DMS53 (cell line): ENCODE results near the gene SLC41A1.

Source experiments
- DNase-seq: peaks from one replicate; lab custom pipeline; 2025; lab: John Stamatoyannopoulos, UW

SLC41A1 gene

DNA sequence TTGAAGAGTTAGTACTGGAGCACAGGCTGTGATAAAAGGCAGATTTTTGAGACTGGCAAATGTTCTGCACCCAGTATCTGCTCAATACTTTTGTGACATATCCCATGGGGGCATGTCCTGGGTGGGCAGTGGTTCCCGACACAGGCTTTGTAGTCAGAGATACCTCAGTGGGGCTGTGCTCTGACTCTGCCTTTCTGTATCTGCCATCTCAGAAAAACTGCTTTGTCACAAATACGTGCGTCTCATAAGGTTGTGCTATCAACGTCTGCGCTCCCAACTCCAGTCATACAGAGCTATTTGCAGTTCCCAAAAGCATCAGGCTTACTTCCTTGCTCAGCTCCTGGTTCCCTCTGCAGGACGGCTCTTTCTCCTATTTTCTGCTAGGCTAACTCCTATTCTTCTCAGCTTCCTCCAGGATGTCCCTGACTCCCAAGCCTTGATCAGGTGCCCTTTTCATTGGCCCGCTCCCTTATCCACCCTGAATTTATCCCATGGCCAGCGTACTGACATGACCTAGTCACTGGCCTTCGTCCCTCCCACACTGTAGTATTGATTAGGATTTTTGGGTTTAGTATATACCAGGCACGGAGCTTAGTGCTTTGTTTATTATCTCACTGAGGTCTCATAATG lies 25.6 kb downstream of the SLC41A1 start:
- no peak for DNase-seq

DNA sequence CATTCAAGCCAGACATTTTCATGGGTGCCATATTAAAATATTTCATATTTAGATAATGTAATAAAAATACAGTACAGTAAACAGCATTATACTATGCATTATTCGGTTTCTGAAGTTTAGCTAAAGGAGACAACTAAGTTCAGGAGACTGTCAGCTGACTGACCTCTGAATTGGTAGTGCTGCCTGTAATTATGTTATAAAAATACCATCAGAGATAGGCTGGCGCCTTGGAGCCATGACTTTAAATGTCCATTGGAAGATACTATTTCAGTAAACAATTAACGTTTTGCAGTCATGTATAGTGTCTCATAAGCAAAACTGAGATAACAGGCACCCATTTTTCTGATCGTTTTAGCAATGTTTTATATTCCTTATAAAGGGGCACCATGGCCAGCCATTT lies 26.4 kb downstream of the SLC41A1 start:
- no peak for DNase-seq

DNA sequence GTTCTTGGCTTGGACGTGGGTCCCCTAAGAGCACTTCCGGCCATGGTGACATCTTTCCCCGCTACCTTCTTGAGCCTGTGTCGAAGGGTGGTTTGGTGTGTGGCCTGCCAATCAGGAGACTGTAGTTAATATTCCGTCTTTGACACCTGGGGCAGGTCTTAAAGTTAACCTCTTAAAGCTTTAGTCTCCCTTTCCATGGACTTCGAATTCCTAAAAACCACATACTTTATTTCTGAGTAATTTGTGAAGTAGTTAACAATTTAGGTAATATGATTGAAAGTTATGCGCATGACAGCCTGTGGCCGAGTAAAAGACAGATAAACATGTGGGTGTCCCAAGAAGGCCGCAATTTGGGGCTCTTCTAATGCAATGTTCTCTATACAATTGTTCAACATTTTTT lies 27.6 kb downstream of the SLC41A1 start:
- no peak for DNase-seq

DNA sequence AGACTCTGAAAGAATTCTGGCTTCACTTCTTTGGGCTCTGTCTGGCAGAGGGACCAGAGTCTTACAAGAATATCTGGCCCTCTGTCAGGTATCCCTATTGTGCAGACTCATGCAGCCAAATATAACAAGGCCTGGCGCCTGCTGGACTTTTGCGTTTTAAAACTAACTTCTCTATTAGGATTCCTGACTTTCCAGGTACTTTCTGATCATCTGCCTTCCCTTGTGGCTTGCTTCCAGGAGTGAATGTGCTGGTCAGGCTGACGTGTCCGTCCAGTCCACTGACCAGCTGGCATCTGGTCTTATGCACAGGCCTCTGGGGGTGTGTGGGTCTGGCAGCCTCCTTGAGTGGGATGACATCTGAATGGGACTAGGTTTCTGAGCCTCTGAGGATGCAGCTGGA lies 29.1 kb downstream of the SLC41A1 start:
- DNase-seq: no peak

DNA sequence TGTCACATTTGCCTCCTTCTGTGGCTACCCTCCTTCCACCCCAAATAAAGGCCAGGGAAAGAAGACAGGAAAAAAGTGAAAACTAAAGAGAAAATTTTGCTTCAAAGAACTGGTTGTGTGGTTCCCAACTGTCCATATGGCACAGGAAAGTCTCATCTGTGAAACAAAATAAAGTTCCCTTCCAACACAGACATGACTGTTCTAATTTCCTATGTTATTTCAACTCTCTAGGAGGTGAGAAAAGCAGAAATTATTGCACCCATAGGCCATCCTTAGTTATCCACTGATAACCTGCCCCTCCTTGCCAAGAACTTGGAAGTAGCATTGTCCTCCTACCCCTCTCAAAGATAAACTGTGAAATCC lies 29.6 kb downstream of the SLC41A1 start:
- DNase-seq: no peak

DNA sequence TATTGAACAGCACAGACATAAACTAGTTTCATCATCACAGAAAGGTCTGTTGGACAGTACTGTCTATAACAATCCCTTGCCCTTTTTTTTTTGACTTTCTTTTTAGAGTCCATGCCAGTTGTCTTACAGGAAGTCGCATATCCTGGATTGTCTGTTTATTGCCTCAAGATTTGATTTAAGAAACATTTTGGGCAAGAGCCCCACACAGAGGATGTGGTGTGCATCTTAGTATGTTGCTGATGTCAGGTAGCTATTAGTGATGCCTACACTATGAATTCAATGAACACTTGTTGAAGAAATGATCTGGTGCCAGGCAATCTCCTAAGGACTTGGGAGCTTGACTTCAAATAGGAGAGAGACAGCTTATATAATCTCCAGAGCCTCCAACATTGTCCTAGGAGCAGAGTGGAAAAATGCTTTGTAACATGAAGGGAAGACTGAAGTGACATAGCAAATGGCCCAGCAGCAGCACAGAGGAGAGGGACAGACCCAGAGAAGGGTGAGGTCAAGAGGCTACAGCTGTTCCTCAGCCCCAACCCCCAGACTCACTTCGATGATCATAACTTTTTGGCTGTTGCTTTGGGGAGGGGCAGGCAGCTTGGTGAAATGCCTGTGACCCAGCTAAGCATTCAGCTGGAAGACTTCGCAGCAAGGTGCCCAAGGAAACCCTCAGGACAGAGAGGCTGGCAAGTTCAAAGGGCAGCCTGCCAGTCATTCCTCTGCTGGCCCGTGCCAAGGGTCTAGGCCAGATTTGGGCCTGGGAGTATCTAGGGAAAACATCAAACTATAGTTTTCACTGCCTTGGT lies 30.2 kb downstream of the SLC41A1 start:
- DNase-seq: no peak

DNA sequence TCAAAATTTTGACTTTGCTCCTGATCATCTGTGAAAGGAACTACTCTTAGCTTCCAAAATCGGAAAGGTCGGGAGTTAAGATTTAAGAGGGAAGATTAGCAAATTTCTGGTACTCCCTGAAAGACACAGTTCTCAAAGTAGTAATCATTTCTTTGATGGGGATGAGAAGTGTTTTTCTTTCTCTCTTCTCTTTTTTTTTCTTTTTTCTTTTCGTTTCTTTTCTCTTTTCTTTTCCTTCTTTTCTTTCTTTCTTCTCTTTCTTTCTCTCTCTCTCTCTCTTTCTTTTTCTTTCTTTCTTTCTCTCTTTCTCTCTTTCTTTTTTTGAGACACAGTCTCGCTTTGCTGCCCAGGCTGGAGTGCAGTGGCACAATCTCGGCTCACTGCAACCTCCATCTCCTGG lies 32.7 kb downstream of the SLC41A1 start:
- no peak for DNase-seq

DNA sequence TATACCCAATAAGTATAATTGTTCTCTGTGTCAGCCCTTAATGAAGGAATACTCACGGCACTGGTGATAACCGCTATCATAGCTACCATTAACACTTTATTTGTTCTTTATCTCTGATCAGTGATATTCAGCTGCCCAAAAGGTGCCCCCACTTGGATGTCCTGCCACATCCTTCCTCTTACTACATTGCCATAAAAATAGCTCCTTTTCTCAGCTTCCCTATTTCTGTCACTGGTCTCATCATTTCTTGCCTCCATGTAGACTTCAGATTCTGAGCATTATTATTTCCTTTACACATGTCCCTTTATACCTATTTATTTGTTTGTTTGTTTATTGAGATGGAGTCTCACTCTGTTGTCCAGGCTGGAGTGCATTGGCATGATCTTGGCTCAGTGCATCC lies 35.0 kb downstream of the SLC41A1 start:
- DNase-seq: no peak

DNA sequence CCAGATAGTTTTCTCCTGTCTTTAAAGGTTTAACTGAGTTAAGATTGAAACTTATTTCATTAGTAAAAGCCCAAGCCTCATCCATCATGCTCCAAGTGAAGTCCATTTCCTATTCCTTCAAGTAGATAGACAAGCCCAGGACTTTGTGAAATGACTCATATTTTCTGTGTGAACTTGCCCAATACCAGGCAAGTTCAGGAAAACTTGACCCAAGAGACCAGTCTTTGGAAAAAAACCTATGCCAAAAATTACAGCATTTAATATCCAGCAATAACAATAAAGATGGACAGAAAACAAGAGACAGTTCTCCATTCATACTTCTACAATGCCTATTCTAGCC lies 37.3 kb downstream of the SLC41A1 start:
- peak; percentile 46 for DNase-seq

DNA sequence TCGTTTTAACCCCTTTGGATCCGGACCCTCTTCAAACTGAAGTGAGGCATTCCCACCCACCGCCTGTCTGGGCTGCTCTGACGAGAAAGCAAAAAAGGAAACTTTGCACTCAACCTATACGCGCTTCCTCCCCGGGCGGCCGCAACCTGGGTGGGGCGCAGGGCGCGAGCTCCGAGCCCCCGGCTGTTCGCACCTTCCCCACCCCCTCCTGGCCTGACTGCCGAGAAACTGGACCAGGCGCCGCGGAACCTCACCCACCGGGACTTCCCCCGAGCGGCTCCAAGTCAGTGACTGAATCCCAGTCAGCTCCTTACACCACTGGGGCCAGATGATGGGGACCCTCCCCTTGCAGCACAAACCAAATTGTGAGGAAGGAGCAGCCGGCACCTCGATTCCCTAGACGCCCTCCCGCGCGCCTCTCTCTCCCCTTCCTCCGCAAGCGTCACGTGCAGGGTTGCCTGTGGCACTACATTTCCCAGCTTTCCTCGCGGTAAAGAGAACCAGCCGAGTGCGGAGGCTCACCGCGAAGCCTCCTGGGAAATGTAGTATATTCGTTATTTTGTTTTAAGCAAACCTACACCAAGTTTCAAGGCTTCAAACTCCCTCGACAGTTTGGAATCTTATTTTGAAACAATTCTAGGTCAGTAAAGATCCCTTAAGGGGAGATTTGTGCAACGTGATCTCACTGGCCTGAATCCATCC lies 37.8 kb downstream of the SLC41A1 start, which contains the start of gene RAB29:
Gene RAB29 (minus strand): TSS at position 468 of the 702 bp plus-strand sequence. CDS start 526 bp downstream, outside the sequence.
- peak; percentile 87 for DNase-seq

DNA sequence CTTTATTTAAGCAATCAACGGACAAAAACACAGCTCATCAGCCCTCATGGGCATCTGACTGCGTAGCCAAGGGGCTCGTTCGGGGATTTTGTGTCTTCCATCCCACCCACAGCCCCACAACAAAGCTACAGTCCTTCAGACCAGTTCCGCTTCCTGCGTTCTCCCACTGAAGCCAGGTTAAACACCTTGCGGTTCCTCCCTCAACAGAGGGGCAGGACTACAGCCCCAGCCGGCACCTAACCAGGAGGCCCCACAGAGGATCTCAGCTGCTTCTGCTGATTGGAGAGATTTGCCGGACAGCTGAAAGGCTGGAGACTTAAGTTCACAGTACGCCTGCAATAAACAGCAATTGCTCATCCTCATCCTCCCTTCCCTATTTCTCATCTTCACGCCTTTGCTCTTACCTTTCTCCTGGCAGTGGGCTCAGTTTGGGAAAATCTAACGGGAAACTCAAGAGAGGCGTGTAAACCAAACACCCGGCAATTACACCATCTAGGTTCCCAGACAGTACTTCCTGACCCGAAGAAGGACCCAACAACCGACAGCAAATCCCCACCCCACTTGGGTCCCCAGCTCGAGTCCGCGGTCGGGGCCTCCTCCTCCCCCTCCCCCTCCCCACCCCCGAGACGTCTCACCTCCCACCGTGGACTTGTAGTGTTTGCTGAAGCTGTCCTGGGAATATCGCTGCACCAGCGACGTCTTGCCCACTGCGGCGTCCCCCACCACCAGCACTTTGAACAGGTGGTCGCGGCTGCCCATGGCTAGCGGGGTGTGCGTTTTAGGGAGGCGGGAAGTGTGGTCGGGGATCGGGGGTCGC lies 38.6 kb downstream of the SLC41A1 start:
- DNase-seq: peak; percentile 45

DNA sequence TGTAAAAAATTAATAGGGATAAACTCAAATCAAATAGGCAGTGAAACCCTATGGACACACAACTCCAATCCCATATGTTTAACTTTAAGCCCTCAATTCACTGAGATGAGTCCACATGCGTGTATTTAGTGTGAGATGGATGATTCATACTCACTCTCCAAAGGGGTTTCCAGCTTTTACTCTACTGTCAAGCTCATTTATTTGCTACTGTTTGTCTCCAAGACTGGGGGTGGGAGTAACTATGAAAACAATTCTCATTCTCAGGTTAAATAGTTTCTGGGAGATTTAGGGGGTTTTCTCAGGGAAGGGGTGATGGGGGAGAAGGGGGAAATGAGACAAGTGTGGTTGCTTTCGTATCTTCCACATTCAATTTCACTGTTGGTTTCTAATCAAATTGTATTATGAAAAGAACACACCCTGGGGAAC lies 40.4 kb downstream of the SLC41A1 start:
- no peak for DNase-seq

DNA sequence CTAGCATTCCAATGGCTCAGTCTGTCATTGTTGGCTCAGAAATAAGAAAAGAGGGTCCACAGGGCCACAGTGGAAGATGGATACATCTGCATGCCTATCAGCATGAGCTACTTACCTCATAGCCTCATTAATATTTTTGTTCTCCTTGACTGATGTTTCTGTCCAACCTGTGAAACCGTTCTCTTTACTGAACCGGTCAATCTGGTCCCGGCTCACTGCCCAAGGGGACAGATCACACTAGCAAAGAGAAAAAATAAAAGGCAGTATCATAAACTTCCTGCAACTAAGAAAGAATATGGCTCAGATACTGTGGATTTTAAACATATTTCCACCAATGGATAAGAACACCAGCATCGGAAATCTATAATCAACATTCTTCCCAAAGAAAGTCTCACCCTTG lies 42.4 kb downstream of the SLC41A1 start:
- DNase-seq: no peak

DNA sequence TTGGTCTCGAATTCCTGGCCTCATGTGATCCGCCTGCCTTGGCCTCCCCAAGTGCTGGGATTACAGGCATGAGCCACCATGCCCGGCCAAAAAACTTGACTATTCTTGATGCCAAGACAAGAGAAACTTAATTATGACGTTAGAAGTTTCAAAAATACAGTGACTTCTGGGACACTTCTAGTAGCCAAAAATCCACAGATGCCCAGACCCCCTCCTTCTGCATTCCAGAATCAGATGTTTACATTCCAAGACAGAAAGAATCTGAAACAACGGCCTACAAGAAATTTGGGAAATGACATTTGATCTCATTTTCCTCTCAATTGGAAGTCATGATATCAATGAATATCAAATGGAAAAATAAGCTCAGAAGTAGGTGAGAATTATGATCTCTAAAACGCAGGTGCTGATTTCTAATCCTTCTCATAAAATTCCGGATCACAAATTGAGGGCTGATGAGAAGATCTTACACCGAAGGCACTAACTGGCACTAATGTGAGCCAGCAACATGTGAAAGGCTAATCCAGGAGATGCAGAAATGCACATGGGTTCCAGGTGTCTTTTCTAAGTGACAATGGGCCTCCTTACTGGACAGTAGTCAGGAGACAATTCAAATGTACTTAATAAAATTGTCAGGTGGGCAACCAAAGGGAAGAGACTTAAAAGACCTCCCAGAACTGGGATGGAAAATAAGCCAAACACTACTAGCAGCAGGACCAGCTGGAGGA lies 43.2 kb downstream of the SLC41A1 start:
- DNase-seq: no peak

DNA sequence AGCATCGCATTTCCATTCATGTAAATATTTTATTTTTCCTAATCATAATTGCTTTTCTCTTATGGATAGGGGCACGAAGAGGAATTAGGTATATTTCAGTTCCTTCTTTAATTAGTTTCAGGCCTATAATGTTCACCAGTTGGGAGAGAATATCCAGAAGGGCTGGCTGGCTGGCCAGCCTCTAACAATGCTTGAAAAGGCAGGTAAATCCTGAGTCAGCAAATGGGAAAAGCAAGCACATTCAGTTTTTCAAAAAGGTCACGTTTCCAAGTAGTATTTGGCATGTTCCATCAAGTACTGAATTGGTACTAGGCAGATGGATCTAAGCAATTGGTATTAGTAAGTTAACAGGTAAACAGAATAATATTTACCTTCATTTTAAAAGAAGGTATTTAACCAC lies 45.8 kb downstream of the SLC41A1 start:
- no peak for DNase-seq

DNA sequence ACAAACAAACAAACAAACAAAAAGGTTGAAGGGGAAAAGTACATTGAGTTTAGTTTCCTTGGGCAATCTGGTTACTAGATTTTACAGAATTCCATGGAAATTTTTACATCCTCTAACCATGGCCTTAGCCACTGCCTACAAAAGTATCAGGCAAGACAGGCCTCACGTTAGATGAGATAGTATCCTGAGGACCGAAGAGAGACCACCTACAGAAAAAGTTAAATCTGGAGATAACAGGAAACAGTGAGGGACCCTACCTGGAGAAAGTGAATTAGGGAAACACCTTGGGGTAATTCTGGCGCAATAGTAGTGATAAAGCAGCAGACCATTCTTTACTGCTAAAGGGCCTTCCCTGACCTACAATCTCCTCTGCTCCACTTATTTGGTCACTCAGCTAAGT lies 46.4 kb downstream of the SLC41A1 start:
- no peak for DNase-seq

DNA sequence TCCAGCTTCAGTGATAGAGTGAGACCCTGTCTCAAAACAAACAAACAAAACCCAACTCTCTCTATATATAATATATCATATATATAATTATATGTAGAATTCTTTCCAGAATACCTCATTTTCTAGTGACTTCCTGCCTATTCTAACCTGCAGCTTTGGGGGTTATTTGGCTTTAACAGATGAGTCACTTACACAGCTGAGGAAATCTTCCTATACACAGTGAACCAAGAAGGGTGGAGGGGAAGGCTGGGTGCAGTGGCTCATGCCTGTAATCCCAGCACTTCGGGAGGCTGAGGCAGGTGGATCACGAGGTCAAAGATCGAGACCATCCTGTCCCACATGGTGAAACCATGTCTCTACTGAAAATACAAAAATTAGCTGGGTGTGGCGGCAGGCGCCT lies 47.0 kb downstream of the SLC41A1 start:
- no peak for DNase-seq

DNA sequence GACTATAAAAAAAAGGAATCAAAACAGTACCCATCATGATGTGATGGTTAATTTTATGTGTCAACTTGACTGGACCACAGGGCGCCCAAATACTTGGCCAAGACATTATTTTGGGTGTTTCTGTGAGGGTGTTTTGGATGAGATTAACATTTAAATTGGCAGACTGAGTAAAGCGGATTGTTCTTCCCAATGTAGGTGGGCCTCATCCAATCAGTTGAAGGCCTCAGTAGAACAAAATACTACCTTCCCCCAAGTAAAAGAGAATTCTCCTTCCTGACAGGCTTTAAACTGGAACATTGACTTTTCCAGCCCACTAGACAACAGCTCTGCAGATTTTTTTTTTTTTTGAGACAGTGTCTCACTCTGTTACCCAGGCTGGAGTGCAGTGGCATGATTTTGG lies 48.4 kb downstream of the SLC41A1 start:
- no peak for DNase-seq

DNA sequence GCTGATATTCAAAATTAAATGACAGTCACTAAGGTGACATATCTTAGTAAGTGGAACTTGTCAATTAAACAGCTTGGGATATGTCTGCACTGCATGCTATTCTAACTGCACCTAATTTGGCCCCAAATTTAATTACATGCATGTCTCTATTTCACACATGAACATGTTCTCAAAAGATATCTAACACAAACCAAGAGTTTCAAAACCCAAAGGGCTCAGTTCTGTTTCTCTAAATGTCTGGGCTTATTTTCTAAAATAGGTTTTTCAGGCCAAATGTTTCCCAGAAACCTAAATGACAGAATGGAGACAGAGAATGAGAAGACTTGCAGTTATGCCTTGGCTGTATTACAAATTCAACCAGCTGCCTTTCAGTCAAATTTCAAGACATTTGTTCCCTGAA lies 49.0 kb downstream of the SLC41A1 start:
- no peak for DNase-seq

DNA sequence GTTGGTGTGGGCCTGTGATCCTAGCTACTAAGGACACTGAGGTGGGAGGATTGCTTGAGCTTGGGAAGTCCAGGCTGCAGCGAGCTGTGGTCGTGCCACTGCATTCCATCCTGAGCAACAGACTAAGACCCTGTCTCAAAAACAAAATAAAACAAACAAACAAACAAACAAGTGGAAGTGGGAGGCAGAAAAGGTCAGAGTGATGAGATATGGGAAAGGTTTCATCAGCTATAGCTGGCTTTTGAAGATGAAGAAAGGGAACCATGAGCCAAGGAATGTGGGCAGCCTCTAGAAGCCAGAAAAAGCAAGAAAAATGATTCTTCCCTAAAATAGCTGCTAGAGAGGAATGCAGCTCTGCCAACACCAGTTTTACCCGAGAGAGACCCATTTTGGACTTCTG lies 52.4 kb downstream of the SLC41A1 start:
- no peak for DNase-seq

DNA sequence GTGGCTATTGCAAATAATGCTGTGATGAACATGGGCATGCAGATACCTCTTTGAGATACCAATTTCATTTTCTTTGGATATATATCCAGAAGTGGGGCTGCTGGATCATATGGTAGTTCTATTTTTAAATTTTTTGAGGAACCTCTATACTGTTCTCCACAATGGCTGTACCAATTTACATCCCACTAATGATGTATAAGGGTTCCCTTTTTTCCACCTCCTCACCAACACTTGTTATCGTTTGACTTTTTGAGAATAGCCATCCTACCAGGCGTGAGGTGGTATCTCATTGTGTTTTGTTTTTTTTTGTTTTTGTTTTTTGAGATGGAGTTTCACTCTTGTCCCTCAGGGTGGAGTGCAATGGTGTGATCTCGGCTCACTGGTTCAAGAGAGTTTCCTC lies 56.4 kb downstream of the SLC41A1 start:
- no peak for DNase-seq

DNA sequence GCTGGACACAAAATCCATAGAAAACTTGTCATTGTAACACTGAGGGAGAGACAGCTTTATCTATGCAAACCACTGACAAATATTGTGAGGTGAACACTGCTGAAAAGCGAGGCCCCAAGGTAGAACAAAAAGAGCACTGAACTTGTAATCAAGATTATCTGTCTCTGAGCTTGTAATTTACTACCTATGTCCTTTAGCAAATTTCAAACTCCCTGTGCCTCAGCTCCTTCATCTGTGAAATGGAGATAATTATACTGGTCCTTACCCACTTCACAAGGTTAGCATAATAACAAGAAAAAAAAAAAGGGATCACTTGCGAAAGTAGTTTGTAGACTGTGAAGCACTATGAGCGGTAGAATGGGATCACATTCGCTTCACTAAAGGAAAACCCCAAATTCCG lies 58.1 kb downstream of the SLC41A1 start:
- DNase-seq: no peak
